Measurements from ENCODE around the gene TNFAIP2.
"Not testable (repeated sequence)": the region's sequence is repeated elsewhere in the genome, so short reads cannot be mapped to it uniquely, and the experiment has no call there.

The TNFAIP2 gene

DNA sequence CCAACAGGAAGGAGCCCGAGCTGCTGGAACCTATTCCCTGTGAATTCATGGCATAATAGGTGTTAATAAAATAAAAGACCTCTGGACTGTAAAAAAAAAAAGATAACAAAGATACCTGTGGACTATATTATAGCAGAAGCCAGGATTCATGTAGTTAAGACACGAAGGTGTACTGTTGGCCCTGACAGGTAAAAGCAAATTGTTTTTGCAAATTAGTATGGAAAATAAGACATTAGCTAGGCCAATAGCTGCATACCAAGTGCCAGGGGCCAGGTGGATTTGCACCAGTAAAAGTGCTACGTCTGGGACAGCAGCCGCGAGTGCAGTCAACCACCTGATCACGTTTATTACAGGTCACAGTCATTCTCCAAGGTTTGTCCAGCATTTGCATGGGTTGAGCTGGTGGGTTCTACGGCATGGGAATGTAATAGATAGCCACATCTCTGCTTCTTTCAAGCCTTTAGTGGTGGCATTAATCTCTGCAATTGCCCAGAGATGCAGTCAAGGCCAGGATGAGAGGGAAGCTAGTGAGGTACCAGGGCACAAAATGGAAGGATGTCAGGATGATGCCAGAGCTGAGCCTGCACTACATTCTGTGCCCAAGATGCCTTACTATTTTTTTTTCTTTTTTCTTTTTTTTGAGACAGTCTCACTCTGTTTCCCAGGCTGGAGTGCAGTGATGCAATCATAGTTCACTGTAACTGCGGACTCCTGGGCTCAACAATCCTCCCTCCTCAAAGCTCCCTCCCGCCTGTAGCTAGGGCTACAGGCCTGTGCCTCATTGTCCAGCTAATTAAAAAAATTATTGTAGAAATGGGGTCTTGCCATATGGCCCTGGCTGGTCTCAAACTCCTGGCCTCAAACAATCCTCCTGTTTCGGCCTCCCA, 26.3 kb downstream of the TNFAIP2 start:
- Histone ChIP-seq H3K36me3 (replicated peaks) (no peaks in the 10 kb centered on the region), H3K27me3 (ENCODE audit: low read depth) (no peaks in the 10 kb centered on the region), H3K9me3 (no peaks in the 10 kb centered on the region), H3K4me1 (no peaks in the 10 kb centered on the region), H3K4me3 (no peak overlapping the region)
- in situ Hi-C loops (cut with MboI; ENCODE audit: low sequenced_read_pairs) = no loop called here
- no peak for DNase-seq (ENCODE audit: low spot score in 2 of 2)

DNA sequence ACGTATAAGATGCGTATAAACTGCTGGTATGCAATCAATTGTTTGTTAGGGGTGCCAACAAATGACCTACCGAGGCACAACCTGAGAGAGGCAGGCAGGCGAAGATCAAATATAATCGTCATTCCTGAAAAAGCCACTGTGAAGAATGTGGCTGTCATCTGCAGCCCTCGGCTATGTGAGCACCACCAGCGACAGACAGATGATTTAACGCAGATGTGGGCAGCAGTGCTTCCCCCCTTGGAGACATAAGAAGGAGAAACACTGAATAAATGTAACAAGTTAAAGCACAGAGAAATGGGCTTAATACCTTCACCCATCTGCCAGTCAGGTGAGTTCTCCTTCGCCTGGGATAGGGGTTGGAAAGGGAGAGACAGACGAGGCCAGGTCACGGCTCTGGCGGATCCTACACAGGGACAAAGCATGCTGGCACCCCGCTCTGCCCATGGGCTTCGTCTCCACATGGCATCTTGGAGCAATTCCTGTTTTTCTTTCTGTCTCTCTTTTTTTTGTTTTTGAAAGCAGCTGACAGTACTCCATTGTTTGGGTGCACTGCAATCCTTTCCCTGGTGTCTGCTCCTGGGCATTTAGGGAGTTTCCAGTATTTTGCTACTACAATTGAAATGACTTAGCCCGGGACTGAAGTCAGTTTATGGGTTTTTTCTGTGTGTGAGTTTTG, 28.1 kb downstream of the TNFAIP2 start:
- in situ Hi-C loops (cut with MboI; ENCODE audit: low sequenced_read_pairs) = no loop called here
- DNase-seq (ENCODE audit: low spot score in 2 of 2) = no peak

DNA sequence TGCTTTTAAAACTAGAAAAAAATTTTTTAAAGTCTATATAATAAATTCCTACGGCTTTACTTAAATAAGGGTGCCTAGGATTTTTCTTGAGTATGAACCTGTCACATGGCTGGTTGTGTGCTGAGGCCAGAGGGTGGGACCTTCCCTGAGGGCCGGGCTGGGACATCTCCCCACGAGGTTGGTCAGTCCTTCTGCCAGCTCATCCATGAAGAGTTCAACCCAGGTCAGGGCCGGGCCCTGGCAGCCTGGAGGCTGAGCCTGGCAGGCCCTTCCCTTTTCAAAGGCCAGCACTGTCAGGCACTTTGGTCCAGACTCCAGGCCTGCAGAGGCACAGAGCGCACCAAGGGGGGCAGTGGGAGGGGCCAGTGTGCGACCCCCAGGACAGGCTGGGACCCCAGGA, 31.7 kb downstream of the TNFAIP2 start:
- no peak for DNase-seq (ENCODE audit: low spot score in 2 of 2)
- no peaks in the 10 kb centered on the region for H3K4me1 ChIP-seq
- no peak overlapping the region for H3K4me3 ChIP-seq
- H3K27me3 ChIP-seq (ENCODE audit: low read depth) = no peaks in the 10 kb centered on the region; the same call in 1 of the 2 replicates
- H3K36me3 ChIP-seq (replicated peaks) = no peaks in the 10 kb centered on the region
- no peaks in the 10 kb centered on the region for H3K9me3 ChIP-seq
- in situ Hi-C loops (cut with MboI; ENCODE audit: low sequenced_read_pairs) = no loop called here

More for the DNA sequence above, 28.1 kb downstream of the TNFAIP2 start:
- Histone ChIP-seq H3K4me1 (no peaks in the 10 kb centered on the region), H3K36me3 (replicated peaks) (no peaks in the 10 kb centered on the region), H3K27me3 (ENCODE audit: low read depth) (no peaks in the 10 kb centered on the region), H3K9me3 (no peaks in the 10 kb centered on the region), H3K4me3 (no peak overlapping the region)

DNA sequence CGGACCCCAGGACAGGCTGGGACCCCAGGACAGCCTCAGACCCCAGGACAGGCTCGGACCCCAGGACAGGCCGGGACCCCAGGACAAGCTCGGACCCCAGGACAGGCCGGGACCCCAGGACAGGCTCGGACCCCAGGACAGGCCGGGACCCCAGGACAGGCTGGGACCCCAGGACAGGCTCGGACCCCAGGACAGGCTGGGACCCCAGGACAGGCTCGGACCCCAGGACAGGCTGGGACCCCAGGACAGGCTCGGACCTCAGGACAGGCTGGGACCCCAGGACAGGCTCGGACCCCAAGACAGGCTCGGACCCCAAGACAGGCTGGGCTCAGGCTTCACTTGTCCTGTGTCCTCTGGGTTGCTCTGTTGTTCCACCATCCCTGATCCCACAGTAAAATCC, 32.2 kb downstream of the TNFAIP2 start:
- H3K27me3 ChIP-seq (ENCODE audit: low read depth); H3K4me3 ChIP-seq; DNase-seq (ENCODE audit: low spot score in 2 of 2); H3K36me3 ChIP-seq (replicated peaks); in situ Hi-C loops (cut with MboI; ENCODE audit: low sequenced_read_pairs); H3K9me3 ChIP-seq; H3K4me1 ChIP-seq: not testable (repeated sequence)

DNA sequence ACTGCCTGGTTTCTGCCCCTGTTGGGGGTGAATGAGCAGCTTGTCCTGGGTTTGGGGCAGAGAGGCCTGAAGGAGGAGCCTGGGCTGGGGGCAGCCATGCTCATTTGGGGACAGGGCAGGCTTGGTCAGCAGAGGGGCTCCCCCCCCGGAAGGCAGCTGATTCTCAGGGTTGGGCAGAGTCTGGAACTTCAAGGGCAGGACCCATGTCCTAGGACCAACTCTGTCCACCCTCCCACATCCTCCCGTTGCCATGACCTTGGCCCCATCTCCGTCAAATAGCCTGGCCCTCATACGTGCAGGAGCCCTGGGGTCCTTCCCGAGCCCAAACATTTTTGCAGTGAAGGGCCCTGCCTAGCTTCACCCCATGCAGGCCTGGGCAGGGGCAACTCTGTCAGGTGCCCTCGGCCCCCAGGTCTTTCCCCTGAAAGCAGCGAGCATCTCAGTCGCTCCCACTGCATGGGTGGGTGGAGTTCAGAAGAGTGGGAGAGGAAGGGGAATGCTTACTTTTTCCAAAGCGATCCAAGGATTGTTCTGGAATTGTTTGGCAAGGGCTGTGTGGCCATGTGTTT, 32.6 kb downstream of the TNFAIP2 start:
- DNase-seq (ENCODE audit: low spot score in 2 of 2) = no peak
- H3K36me3 ChIP-seq (replicated peaks) = no peaks in the 10 kb centered on the region
- in situ Hi-C loops (cut with MboI; ENCODE audit: low sequenced_read_pairs) = no loop called here
- H3K4me1 ChIP-seq = no peaks in the 10 kb centered on the region
- H3K4me3 ChIP-seq = no peak overlapping the region
- no peaks in the 10 kb centered on the region; the same call in 1 of the 2 replicates for H3K27me3 ChIP-seq (ENCODE audit: low read depth)
- H3K9me3 ChIP-seq = no peaks in the 10 kb centered on the region

DNA sequence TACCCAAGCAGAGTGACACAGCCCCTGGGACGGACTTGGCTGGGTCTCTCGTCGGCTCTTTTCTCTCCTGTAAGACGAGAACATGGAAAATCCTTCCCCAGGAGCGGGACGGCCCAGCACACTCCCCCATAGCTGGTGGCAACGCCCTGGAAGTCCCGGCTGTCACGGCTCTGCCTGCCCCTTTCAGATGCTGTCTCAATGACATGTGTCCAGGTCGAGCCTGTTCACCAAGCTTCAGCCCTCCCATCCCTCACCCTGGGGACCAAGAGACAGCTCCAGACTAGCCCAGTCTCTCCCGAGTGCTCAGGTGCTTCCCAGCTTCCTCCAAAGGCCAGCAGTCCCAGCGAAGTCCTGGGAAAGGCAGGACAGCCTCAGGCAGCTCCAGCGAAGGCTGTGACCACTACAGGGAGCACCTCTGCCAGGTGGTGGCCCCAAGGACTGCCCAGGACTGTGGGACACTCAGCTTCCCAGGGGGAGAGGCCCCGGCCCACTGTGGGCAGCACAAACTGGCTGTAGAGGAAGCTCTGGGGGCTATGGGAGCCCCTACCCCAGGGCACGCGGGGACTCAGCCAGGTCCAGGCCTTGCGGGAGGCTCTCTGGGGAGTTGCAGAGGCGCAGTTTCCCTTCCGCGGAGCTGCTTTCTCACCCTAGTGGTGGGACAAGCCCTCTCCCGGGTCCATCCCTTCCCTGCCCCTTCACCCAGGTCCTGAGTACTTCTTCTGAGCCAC, 33.6 kb downstream of the TNFAIP2 start:
- in situ Hi-C loops (cut with MboI; ENCODE audit: low sequenced_read_pairs) = no loop called here
- Histone ChIP-seq H3K9me3 (no peaks in the 10 kb centered on the region), H3K36me3 (replicated peaks) (no peaks in the 10 kb centered on the region), H3K4me3 (no peak overlapping the region), H3K27me3 (ENCODE audit: low read depth) (no peaks in the 10 kb centered on the region; the same call in 1 of the 2 replicates), H3K4me1 (no peaks in the 10 kb centered on the region)
- DNase-seq (ENCODE audit: low spot score in 2 of 2) = no peak

DNA sequence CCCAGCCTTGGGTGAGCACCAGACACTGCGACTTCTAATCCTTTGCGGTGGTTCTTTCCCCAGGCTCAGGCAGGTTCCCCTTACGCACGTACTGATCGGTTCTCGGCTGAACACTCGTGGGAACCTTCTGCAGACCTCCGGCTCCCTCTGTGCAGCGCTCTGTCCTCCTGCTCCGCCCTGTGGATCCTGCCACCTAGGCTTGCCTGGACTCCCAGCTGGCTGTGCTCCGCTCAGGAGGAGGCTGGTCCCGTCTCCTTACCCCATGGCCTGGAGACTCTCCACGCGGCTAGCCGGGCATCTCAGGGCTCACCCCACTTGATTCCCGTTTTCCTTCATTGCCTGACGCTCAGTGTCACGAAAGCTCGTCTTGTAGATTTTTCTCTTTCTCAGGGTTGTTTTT, 34.7 kb downstream of the TNFAIP2 start:
- Histone ChIP-seq H3K27me3 (ENCODE audit: low read depth) (no peaks in the 10 kb centered on the region; the same call in 1 of the 2 replicates), H3K9me3 (no peaks in the 10 kb centered on the region), H3K4me3 (no peak overlapping the region), H3K36me3 (replicated peaks) (no peaks in the 10 kb centered on the region), H3K4me1 (no peaks in the 10 kb centered on the region)
- in situ Hi-C loops (cut with MboI; ENCODE audit: low sequenced_read_pairs) = no loop called here
- DNase-seq (ENCODE audit: low spot score in 2 of 2) = no peak

DNA sequence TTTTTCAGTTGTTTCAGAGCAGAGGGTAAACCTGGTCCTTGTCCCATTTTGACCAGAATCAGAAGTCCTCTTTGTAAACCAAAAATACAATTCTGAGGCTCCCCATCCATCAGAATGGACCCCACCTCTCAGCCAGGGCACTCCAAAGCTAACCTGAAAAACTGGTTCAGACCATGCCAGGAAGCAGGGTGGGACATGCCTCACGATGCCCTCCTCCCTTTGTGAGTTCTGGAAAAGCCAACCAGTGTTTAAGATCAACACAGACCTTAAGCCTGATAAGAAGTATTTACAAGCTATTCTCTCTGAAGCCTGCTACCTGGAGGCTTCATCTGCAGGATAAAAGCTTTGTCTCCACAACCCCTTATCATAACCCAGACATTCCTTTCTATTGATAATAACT, 35.4 kb downstream of the TNFAIP2 start:
- Histone ChIP-seq H3K4me1 (no peaks in the 10 kb centered on the region), H3K36me3 (replicated peaks) (no peaks in the 10 kb centered on the region), H3K9me3 (no peaks in the 10 kb centered on the region), H3K4me3 (no peak overlapping the region), H3K27me3 (ENCODE audit: low read depth) (peaks cover under 1% of the 10 kb centered on the region; the same call in 1 of the 2 replicates)
- in situ Hi-C loops (cut with MboI; ENCODE audit: low sequenced_read_pairs) = no loop called here
- DNase-seq (ENCODE audit: low spot score in 2 of 2) = no peak

DNA sequence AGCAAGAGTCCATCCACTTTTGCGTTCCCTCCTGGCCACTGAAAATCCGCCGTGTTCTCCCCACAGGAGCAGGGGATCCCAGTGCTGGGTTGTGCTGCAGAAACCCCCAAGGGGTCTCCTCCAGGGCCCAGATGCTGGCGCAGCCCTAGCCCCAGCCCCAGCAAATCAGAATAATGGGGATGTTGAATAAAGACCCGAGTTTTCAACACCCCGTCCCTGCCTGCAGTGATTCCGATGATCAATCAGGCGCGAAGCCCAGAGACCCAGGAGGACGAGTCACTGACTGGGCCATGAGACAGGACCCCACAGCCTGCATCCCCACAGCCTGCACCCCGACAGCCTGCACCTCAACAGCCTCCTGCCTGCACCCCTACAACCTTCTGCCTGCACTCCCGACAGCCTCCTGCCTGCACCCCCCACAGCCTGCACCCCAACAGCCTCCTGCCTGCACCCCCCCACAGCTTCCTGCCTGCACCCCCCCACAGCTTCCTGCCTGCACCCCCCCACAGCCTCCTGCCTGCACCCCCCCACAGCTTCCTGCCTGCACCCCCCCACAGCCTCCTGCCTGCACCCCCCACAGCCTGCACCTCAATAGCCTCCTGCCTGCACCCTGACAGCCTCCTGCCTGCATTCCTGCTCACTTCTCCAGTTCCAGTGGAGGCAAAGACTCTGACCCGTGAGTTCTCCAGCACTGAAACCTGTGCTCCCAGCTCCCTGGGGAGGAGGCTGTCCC, 37.2 kb downstream of the TNFAIP2 start:
- Histone ChIP-seq H3K36me3 (replicated peaks) (no peaks in the 10 kb centered on the region), H3K4me3 (no peak overlapping the region), H3K9me3 (no peaks in the 10 kb centered on the region), H3K4me1 (no peaks in the 10 kb centered on the region), H3K27me3 (ENCODE audit: low read depth) (peaks cover 3% of the 10 kb centered on the region; the same call in 1 of the 2 replicates)
- DNase-seq (ENCODE audit: low spot score in 2 of 2) = no peak
- in situ Hi-C loops (cut with MboI; ENCODE audit: low sequenced_read_pairs) = no loop called here

DNA sequence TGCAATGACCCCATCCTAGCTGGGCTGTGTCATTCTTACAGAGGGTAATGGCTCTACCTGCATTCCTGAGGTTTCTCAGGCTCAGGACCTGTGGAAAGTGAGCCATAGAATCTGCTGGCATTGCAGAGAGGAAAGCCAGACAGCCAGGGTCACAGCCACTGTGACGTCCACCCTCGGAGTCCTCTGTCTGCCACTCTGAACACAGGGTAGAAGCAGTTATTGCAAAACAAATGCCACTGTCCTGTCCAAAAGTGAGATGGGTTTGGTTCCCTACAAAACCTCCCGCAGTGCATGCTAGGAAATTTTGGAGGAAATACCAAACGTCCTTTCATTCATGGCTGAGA, 37.8 kb downstream of the TNFAIP2 start:
- H3K4me1 ChIP-seq = no peaks in the 10 kb centered on the region
- DNase-seq (ENCODE audit: low spot score in 2 of 2) = no peak

DNA sequence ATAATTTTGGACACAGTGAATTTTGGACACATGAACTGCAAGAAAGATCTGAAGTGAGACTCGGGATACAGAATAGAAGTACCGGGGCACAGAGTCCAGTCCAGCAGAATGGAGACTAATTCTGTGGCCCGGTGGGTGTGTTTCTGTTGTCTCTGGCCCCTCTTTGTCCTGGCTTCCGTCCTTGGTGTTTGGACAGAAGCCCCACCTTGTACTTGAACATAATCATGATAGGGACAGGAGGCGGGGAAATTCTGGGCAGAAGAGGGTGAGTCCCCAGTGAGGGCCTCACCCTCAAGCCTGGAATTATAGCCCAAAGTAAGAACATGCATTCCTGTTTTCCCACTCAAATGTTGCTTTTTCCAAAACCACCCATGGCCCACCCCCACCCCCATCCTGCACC, 39.9 kb downstream of the TNFAIP2 start:
- Histone ChIP-seq H3K4me3 (no peak overlapping the region), H3K36me3 (replicated peaks) (no peaks in the 10 kb centered on the region), H3K4me1 (no peaks in the 10 kb centered on the region), H3K9me3 (no peaks in the 10 kb centered on the region), H3K27me3 (ENCODE audit: low read depth) (peaks cover 3% of the 10 kb centered on the region; the same call in 1 of the 2 replicates)
- DNase-seq (ENCODE audit: low spot score in 2 of 2) = no peak
- in situ Hi-C loops (cut with MboI; ENCODE audit: low sequenced_read_pairs) = no loop called here

More for the DNA sequence above, 37.8 kb downstream of the TNFAIP2 start:
- in situ Hi-C loops (cut with MboI; ENCODE audit: low sequenced_read_pairs) = no loop called here
- Histone ChIP-seq H3K4me3 (no peak overlapping the region), H3K9me3 (no peaks in the 10 kb centered on the region), H3K27me3 (ENCODE audit: low read depth) (peaks cover 3% of the 10 kb centered on the region; the same call in 1 of the 2 replicates), H3K36me3 (replicated peaks) (no peaks in the 10 kb centered on the region)

DNA sequence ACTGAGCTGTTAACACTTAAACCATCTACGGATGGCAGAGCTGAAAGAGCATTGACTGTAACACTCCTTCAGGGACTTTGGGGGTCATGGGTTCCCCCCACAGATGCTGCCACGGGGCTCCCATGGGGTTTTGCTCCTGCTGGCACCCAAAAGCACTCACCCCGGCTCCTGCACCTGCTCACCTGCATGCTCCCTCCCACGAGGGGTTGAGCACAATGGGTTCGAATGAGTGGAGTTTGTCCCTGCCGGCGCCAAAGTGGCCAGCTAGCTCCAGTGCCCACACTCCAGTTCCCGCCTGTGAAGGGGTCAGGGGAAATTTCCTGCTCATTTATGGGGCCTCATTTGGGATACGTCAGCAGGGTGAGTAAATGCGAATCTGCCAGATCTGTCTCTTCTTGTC, 40.7 kb downstream of the TNFAIP2 start:
- Histone ChIP-seq H3K36me3 (replicated peaks) (no peaks in the 10 kb centered on the region), H3K4me3 (no peak overlapping the region), H3K4me1 (no peaks in the 10 kb centered on the region), H3K27me3 (ENCODE audit: low read depth) (peaks cover 4% of the 10 kb centered on the region; the same call in 1 of the 2 replicates), H3K9me3 (no peaks in the 10 kb centered on the region)
- in situ Hi-C loops (cut with MboI; ENCODE audit: low sequenced_read_pairs) = no loop called here
- DNase-seq (ENCODE audit: low spot score in 2 of 2) = no peak

DNA sequence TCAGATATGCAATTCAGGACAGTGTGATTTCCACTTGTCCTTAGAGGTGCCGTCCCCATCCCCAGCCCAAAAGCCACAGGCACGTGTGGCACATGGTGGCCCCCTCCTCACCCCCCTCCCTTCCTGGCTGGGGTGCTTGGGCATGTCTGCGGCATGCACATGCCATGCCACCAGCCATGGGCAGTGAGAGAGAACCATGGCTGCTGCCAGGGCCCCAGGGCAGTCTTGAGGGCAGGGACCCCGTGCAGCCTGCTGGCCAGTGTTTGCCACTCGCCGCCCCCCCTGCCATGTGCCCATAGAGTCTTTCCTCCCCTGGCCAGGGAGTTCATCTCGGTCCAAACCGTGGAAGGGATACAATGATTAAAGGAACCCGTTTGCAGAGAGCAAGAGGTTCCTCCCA, 41.5 kb downstream of the TNFAIP2 start:
- peaks cover 8% of the 10 kb centered on the region; the same call in 1 of the 2 replicates for H3K27me3 ChIP-seq (ENCODE audit: low read depth)
- DNase-seq (ENCODE audit: low spot score in 2 of 2) = no peak
- no peaks in the 10 kb centered on the region for H3K9me3 ChIP-seq
- H3K36me3 ChIP-seq (replicated peaks) = no peaks in the 10 kb centered on the region
- H3K4me3 ChIP-seq = no peak overlapping the region
- H3K4me1 ChIP-seq = no peaks in the 10 kb centered on the region
- in situ Hi-C loops (cut with MboI; ENCODE audit: low sequenced_read_pairs) = no loop called here

Measured in HAP-1 (cell line).